CD4-positive, alpha-beta memory T cell (primary cell): ENCODE data around the gene UBE2D3. TPM values are rescaled to one million over a fixed set of nuclear protein-coding genes. Genes with fewer than 3 reads are reported as not detected.

Experiments
- CTCF ChIA-PET: fragments of 350-600 bp; sonication (Branson Sonifier 250); formaldehyde crosslinking; loops from one replicate; lab custom pipeline; 2021; ENCODE audit warnings: inconsistent platforms; ENCODE audit not compliant: partially characterized antibody; lab: Charles Lee
- POLR2A ChIA-PET: fragments of 350-600 bp; sonication (Branson Sonifier 250); formaldehyde crosslinking; loops from one replicate; lab custom pipeline; 2021; ENCODE audit not compliant: partially characterized antibody; lab: Charles Lee
- DNase-seq, 5 donors: peaks; one replicate each; pipeline versions ENCODE4 v3.0.0 to v3.0.0-alpha.2; 2020 to 2022; ENCODE audit warnings: mixed read lengths in 1 of 5
- H3K27ac ChIP-seq: one replicate; pipeline ENCODE4 v1.7.0; 2013; ENCODE audit warnings: low read depth, low read length
- H3K27me3 ChIP-seq: 2 replicates; pipeline ENCODE4 v1.7.0; 2013; ENCODE audit warnings: mild to moderate bottlenecking, low read length, moderate library complexity; ENCODE audit not compliant: insufficient read depth
- H3K36me3 ChIP-seq: 2 replicates; pipeline ENCODE4 v1.7.0; 2013; ENCODE audit warnings: mild to moderate bottlenecking, low read length, moderate library complexity; ENCODE audit not compliant: insufficient read depth
- H3K4me1 ChIP-seq: 2 replicates; pipeline ENCODE4 v1.7.0; 2013; ENCODE audit warnings: mild to moderate bottlenecking, low read length, moderate library complexity; ENCODE audit not compliant: insufficient read depth
- H3K4me3 ChIP-seq, 2 donors: one replicate each; pipeline ENCODE4 v1.7.0; 2013; ENCODE audit warnings: low read length in 2 of 2, mild to moderate bottlenecking in 1 of 2
- H3K9me3 ChIP-seq, 2 donors: one replicate each; pipeline ENCODE4 v1.7.0; 2013; ENCODE audit warnings: low read length in 2 of 2, control low read depth in 1 of 2; ENCODE audit not compliant: control insufficient read depth in 1 of 2
- H3K27ac Mint-ChIP-seq, 7 donors: one replicate each; pipeline ENCODE4 v1.8.0; 2020 to 2021; ENCODE audit warnings: mixed read lengths in 7 of 7, mild to moderate bottlenecking in 6 of 7, inconsistent platforms in 3 of 7, moderate library complexity in 3 of 7
- H3K27me3 Mint-ChIP-seq, 2 donors: one replicate each; pipeline ENCODE4 v1.8.0; 2020 to 2021; ENCODE audit warnings: mixed read lengths in 2 of 2
- H3K36me3 Mint-ChIP-seq, 2 donors: one replicate each; pipeline ENCODE4 v1.8.0; 2020 to 2021; ENCODE audit warnings: mixed read lengths in 2 of 2, inconsistent platforms in 1 of 2, mild to moderate bottlenecking in 1 of 2
- H3K4me1 Mint-ChIP-seq, 4 donors: one replicate each; pipeline ENCODE4 v1.8.0; 2020 to 2021; ENCODE audit warnings: mixed read lengths in 4 of 4, mild to moderate bottlenecking in 1 of 4
- H3K4me3 Mint-ChIP-seq, 8 donors: one replicate each; pipeline ENCODE4 v1.8.0; 2020 to 2021; ENCODE audit warnings: mixed read lengths in 8 of 8, mild to moderate bottlenecking in 7 of 8, moderate library complexity in 6 of 8, inconsistent platforms in 3 of 8
- H3K9me3 Mint-ChIP-seq, 8 donors: one replicate each; pipeline ENCODE4 v1.8.0; 2020 to 2021; ENCODE audit warnings: mixed read lengths in 8 of 8, mild to moderate bottlenecking in 5 of 8, inconsistent platforms in 3 of 8, moderate library complexity in 1 of 8
- intact Hi-C: fragments of 100-400 bp; cut with micrococcal nuclease; formaldehyde crosslinking; loops from one replicate; pipeline ENCODE4 v1.15.1; 2023
- polyA plus RNA-seq, 2 donors: library from polyadenylated mRNA; unstranded; fragments of 300-500 nt; fragmentation: Illumina TruSeq; gene quantifications; one replicate each; pipeline ENCODE4 v1.2.3, GENCODE V29; 2021
- total RNA-seq, 2 experiments: library from RNA; stranded (reverse); gene quantifications; one replicate each; pipeline ENCODE4 v1.2.3, GENCODE V29; 2021

Gene UBE2D3
- total and polyA plus RNA-seq, 4 experiments from 2014 or later: 337 to 768 (median 406) TPM

DNA sequence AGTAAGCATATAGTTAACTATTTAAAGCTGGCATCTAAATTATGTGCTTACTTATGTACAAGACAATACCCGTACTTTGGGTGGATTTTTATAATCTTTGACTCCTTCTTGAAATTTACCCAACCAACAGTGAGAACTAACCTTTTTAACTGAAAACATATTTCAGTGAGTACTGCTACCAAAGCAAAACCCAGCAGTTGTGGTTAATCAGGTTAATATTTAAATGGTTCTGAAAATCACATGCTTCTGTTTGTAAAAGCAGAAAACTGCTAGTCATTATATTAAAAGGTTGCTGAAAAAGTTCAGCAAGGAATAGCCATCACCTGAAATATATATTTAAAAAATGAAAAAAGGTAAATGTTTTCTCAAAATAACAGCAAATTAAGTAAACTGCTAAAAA lies 20.0 kb downstream of the UBE2D3 start:
- peaks cover 51 to 83% of the 10 kb centered on the region in 2 donors for H3K36me3 Mint-ChIP-seq
- peaks cover 41 to 86% (median 59%) of the 10 kb centered on the region in 4 donors for H3K4me1 Mint-ChIP-seq
- H3K27me3 Mint-ChIP-seq: no peaks in the 10 kb centered on the region
- Histone ChIP-seq H3K27ac (no peak overlapping the region), H3K9me3 (no peaks in the 10 kb centered on the region), H3K4me1 (peaks cover 78% of the 10 kb centered on the region), H3K27me3 (no peaks in the 10 kb centered on the region), H3K36me3 (peaks cover 38% of the 10 kb centered on the region), H3K4me3 (no peak overlapping the region)
- ChIA-PET CTCF (no interaction called here), POLR2A (interaction anchor here (0.9 to 2.8 kb wide), 2 partner anchors 17 to 20 kb away, joined by 3 to 13 read pairs; partner anchors contain the start of gene UBE2D3)
- intact Hi-C loops: no loop called here
- DNase-seq: no peak
- H3K9me3 Mint-ChIP-seq: no peaks in the 10 kb centered on the region
- peak overlapping the region in 3 of 7 donors; percentile 8 to 31 (median 27) for H3K27ac Mint-ChIP-seq
- H3K4me3 Mint-ChIP-seq: no peak overlapping the region

DNA sequence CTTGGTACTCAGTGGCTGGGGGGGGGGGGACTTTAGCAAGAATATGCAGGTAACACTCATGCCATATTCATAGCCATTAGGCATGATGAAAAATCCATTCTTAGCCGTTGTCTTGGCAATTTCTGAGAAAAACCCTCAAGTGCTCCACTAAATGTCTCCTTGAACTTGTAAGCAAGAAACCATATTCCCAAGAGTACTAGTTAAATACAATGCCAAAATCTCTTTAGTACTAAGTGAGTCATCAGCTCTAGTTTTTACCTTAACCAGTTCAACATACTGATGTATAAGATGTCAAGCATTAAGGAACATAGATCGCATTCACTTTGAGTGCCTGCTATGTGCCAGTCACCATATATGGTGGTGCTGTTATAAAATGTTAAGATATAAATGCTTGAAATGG lies 27.5 kb downstream of the UBE2D3 start:
- H3K9me3 ChIP-seq: no peaks in the 10 kb centered on the region
- H3K4me3 Mint-ChIP-seq: no peak overlapping the region
- no peak for DNase-seq
- peaks cover 66 to 88% of the 10 kb centered on the region in 2 donors for H3K36me3 Mint-ChIP-seq
- no peaks in the 10 kb centered on the region for H3K27me3 Mint-ChIP-seq
- CTCF ChIA-PET: interaction anchor here (1.2 kb wide), 1 partner anchor 18 kb away, joined by 4 read pairs; no protein-coding TSS in a partner anchor
- no peaks in the 10 kb centered on the region for H3K9me3 Mint-ChIP-seq
- peaks cover 16% of the 10 kb centered on the region for H3K4me1 ChIP-seq
- intact Hi-C loops: no loop called here
- H3K36me3 ChIP-seq: peaks cover 78% of the 10 kb centered on the region
- peak overlapping the region in 1 of 7 donors; percentile 35 for H3K27ac Mint-ChIP-seq
- POLR2A ChIA-PET: interaction anchor here (0.7 kb wide), 1 partner anchor 163 kb away, joined by 3 read pairs; no protein-coding TSS in a partner anchor
- H3K4me3 ChIP-seq: no peak overlapping the region
- H3K4me1 Mint-ChIP-seq: peaks cover 10 to 31% (median 21%) of the 10 kb centered on the region in 4 donors
- H3K27ac ChIP-seq: no peak overlapping the region
- H3K27me3 ChIP-seq: no peaks in the 10 kb centered on the region

DNA sequence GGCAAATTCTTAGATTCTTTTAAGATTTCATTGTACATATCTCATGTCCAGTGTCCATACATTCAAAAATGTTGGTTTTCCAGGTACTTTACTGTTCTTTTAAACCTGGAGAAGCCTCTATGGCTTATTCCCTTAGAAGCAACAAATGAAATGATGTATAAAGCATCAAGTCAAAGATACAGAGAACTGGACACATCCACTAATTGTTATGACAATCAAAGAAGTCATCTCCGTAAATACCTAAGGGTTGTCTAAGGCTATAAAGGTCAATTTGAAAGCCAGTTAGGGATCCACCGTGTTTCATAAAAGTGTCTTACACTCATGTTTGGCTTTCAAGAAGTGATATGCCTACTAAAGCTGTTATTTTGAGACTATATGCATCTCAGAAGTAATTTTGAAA lies 32.4 kb downstream of the UBE2D3 start:
- Histone ChIP-seq H3K27me3 (no peaks in the 10 kb centered on the region), H3K36me3 (peaks cover 48% of the 10 kb centered on the region), H3K4me3 (no peak overlapping the region), H3K27ac (no peak overlapping the region), H3K9me3 (no peaks in the 10 kb centered on the region), H3K4me1 (no peaks in the 10 kb centered on the region)
- H3K4me3 Mint-ChIP-seq: no peak overlapping the region
- CTCF ChIA-PET: no interaction called here
- H3K36me3 Mint-ChIP-seq: peaks cover 76% of the 10 kb centered on the region in 2 donors
- no peaks in the 10 kb centered on the region for H3K27me3 Mint-ChIP-seq
- peak overlapping the region in 2 of 7 donors; percentile 45 to 69 for H3K27ac Mint-ChIP-seq
- intact Hi-C loops: loop anchor here (5.0 kb wide), 1 partner anchor 32 kb away; the partner anchor contains the start of gene UBE2D3
- POLR2A ChIA-PET: interaction anchor here (0.8 to 1.3 kb wide), 3 partner anchors 21 to 33 kb away, joined by 3 to 6 read pairs (median 3); partner anchors contain the start of gene UBE2D3
- H3K4me1 Mint-ChIP-seq: peaks cover 9 to 27% (median 23%) of the 10 kb centered on the region in 4 donors
- no peak for DNase-seq
- peaks cover 0 to 18% (median 6%) of the 10 kb centered on the region in 8 donors for H3K9me3 Mint-ChIP-seq

DNA sequence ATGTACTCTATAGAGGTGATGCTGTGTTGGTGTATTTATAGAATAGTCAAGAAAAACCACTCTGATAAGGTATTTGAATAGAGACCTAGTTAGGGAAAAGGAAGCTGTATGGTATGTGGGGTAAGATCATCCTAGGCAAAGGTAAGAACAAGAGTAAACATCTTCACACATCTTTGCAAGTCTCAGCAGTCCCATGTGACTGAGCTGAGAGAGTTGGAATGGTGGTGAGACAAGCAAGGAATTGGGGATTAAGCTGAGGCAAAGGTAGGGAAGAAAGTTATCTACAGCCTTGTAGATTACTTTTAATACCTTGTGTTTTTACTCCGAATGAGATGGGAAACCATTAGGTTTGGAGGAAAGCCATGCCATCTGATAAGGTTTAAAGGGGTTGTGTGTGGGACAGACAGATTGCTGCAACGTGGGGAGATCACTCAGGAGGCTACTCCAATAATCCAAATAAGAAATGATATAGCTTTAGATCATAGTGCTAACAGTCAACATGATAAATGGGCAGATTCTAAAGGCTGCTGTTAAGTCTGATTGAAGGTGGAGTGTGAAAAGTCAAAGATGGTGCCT lies 34.9 kb downstream of the UBE2D3 start:
- Histone ChIP-seq H3K4me3 (no peak overlapping the region), H3K27ac (no peak overlapping the region), H3K36me3 (peaks cover 27% of the 10 kb centered on the region), H3K9me3 (no peaks in the 10 kb centered on the region), H3K4me1 (peaks cover 6% of the 10 kb centered on the region), H3K27me3 (no peaks in the 10 kb centered on the region)
- Mint-ChIP-seq H3K36me3 (peaks cover 58% of the 10 kb centered on the region in 2 donors), H3K27ac (peak overlapping the region in 4 of 7 donors; percentile 2 to 57 (median 40)), H3K4me1 (peaks cover 7 to 33% (median 28%) of the 10 kb centered on the region in 4 donors), H3K9me3 (peaks cover under 1 to 33% (median 12%) of the 10 kb centered on the region in 8 donors), H3K27me3 (no peaks in the 10 kb centered on the region), H3K4me3 (peak overlapping the region in 1 of 8 donors; percentile 41)
- DNase-seq: no peak
- CTCF ChIA-PET: no interaction called here
- intact Hi-C loops: loop anchor here (5.0 kb wide), 1 partner anchor 35 kb away; the partner anchor contains the start of gene UBE2D3
- POLR2A ChIA-PET: interaction anchor here (1.0 to 3.4 kb wide), 4 partner anchors 32 to 160 kb away, joined by 3 to 20 read pairs (median 6); partner anchors contain the start of genes CISD2, MANBA and UBE2D3

DNA sequence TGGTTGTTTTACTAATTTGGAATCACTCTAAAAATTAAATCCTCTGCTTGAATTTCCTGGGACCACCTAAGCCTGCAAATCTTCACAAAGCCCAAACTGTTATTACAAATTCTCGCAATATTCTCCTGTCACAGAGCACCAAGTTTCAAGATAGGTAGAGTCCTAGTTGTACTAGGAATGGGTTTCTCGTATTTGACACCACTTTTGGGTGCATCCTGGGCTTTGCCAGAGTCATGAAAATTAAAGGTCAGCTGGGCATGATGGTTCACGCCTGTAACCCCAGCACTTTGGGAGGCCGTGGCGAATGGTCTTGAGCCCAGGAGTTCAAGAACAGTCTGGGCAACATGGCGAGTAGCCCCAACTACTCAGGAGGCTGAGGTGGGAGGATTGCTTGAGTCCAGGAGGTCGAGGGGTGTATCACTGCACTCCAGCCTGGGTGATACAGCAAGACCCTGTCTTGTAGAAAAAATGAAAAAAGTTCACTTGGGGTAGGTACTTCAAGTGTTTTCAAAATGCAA lies 36.0 kb downstream of the UBE2D3 start:
- ChIA-PET POLR2A (interaction anchor here (1.1 to 3.4 kb wide), 6 partner anchors 8 to 78 kb away, joined by 3 to 20 read pairs (median 10); partner anchors contain the start of genes CISD2, MANBA and UBE2D3), CTCF (no interaction called here)
- H3K9me3 Mint-ChIP-seq: peaks cover 2 to 33% (median 12%) of the 10 kb centered on the region in 8 donors
- Histone ChIP-seq H3K4me3 (no peak overlapping the region), H3K27ac (no peak overlapping the region), H3K27me3 (no peaks in the 10 kb centered on the region), H3K4me1 (peaks cover 6% of the 10 kb centered on the region), H3K9me3 (no peaks in the 10 kb centered on the region), H3K36me3 (peaks cover 20% of the 10 kb centered on the region)
- peaks cover 48 to 49% of the 10 kb centered on the region in 2 donors for H3K36me3 Mint-ChIP-seq
- peaks cover 7 to 33% (median 27%) of the 10 kb centered on the region in 4 donors for H3K4me1 Mint-ChIP-seq
- no peak overlapping the region for H3K4me3 Mint-ChIP-seq
- DNase-seq: no peak
- H3K27me3 Mint-ChIP-seq: no peaks in the 10 kb centered on the region
- intact Hi-C loops: loop anchor here (5.0 kb wide), 1 partner anchor 36 kb away; the partner anchor contains the start of gene UBE2D3
- H3K27ac Mint-ChIP-seq: peak overlapping the region in 3 of 7 donors; percentile 20 to 65 (median 49)

DNA sequence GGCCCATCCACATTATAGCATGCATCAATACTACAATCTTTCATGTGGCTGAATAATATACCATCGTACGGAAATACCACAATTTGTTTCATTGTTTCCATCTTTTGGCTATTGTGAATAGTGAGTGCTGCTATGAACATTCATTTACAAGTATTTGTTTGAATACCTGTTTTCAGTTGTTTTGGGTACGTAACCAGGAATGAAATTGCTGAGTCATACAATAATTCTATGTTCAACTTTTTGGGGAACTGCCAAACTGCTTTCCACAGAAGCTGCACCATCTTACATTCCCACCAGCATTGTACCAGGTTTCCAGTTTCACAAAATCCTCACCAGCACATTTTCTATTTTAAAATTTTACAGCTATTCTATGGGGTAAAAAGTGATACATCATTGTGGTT lies 38.0 kb downstream of the UBE2D3 start:
- Mint-ChIP-seq H3K27ac (peak overlapping the region in 2 of 7 donors; percentile 14 to 68), H3K4me1 (peaks cover 6 to 24% (median 20%) of the 10 kb centered on the region in 4 donors), H3K36me3 (peaks cover 29% of the 10 kb centered on the region in 2 donors), H3K27me3 (no peaks in the 10 kb centered on the region), H3K4me3 (no peak overlapping the region), H3K9me3 (peaks cover 0 to 33% (median 12%) of the 10 kb centered on the region in 8 donors)
- ChIA-PET POLR2A (interaction anchor here (1.7 to 3.4 kb wide), 5 partner anchors 18 to 79 kb away, joined by 3 to 12 read pairs (median 8); partner anchors contain the start of genes CISD2, MANBA and UBE2D3), CTCF (no interaction called here)
- Histone ChIP-seq H3K36me3 (no peaks in the 10 kb centered on the region), H3K4me3 (no peak overlapping the region), H3K4me1 (peaks cover 6% of the 10 kb centered on the region), H3K27me3 (no peaks in the 10 kb centered on the region), H3K9me3 (no peaks in the 10 kb centered on the region), H3K27ac (no peak overlapping the region)
- no peak for DNase-seq
- intact Hi-C loops: loop anchor here (2.0 kb wide), 1 partner anchor 29 kb away; the partner anchor contains the start of gene MANBA
